Keratinocyte (primary cell): Measurements from ENCODE around the gene SAMM50.

ENCODE experiments used
- CTCF ChIP-seq, 3 experiments: IDR thresholded peaks in 1 of 3; conservative IDR thresholded peaks in 1 of 3; optimal IDR thresholded peaks in 1 of 3; 2 replicates in 2 of 3; 3 replicates in 1 of 3; pipeline versions ENCODE3 to v1.5.1; 2011; ENCODE audit warnings: low read length in 3 of 3, mild to moderate bottlenecking in 3 of 3, moderate library complexity in 2 of 3, control low read depth in 1 of 3, inconsistent platforms in 1 of 3; ENCODE audit not compliant: insufficient read depth in 2 of 3; ENCODE audit errors: extremely low read depth in 1 of 3
- EZH2 ChIP-seq: IDR thresholded peaks from one replicate; pipeline ENCODE4 v1.6.1; 2012; ENCODE audit warnings: inconsistent platforms, mild to moderate bottlenecking, low read length, moderate library complexity

GRCh38 chr22:44002997-44003396 is 47.8 kb downstream of the SAMM50 start:
- no peak for TF ChIP-seq CTCF (optimal IDR thresholded peaks at IDR 0.05 in 1 of 3, IDR thresholded peaks at IDR 0.05 in 1 of 3, conservative IDR thresholded peaks at IDR 0.05 in 1 of 3; ENCODE audit: extremely low read depth in 1 of 3, insufficient read depth in 2 of 3, low read length in 3 of 3)
- TF ChIP-seq EZH2, result no peak
